ENCODE measurements around the gene APOL6.

Gene APOL6

DNA sequence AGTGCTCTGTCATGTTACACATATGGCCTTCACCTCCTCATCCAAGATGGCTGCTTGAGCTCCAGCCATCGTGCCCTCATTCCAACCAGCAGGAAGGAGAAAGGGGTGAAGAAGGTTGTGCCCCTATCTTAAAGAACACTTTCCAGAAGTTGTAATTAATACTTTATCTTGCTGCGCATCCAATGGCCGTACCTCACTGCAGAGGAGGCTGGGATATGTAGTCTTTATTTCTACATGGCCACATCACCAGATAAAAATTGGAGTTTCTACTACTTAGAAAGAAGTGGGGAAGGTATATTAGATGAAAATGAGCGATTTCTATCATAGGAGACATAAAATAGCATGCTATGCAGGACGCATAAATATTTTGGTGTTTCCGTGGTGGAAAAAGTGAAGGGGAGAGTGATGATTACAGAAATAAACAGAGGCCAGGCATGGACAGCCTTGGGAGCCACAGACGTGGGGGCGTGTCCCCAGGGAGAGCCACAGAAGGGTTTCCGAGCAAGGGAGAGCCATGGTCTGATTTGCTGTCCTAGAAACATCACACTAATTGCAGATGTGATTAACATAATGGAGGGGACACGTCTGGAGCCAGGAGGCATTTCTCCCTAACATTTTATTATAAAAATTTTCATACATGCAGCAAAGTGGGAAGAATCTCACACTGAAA lies 22.3 kb upstream of the APOL6 start:
- H3K9ac ChIP-seq: no peak overlapping the region
- TF ChIP-seq, protein P1, sequence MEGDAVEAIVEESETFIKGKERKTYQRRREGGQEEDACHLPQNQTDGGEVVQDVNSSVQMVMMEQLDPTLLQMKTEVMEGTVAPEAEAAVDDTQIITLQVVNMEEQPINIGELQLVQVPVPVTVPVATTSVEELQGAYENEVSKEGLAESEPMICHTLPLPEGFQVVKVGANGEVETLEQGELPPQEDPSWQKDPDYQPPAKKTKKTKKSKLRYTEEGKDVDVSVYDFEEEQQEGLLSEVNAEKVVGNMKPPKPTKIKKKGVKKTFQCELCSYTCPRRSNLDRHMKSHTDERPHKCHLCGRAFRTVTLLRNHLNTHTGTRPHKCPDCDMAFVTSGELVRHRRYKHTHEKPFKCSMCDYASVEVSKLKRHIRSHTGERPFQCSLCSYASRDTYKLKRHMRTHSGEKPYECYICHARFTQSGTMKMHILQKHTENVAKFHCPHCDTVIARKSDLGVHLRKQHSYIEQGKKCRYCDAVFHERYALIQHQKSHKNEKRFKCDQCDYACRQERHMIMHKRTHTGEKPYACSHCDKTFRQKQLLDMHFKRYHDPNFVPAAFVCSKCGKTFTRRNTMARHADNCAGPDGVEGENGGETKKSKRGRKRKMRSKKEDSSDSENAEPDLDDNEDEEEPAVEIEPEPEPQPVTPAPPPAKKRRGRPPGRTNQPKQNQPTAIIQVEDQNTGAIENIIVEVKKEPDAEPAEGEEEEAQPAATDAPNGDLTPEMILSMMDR (IDR thresholded peaks at IDR 0.05): no peak
- H3K27ac ChIP-seq: no peak overlapping the region

DNA sequence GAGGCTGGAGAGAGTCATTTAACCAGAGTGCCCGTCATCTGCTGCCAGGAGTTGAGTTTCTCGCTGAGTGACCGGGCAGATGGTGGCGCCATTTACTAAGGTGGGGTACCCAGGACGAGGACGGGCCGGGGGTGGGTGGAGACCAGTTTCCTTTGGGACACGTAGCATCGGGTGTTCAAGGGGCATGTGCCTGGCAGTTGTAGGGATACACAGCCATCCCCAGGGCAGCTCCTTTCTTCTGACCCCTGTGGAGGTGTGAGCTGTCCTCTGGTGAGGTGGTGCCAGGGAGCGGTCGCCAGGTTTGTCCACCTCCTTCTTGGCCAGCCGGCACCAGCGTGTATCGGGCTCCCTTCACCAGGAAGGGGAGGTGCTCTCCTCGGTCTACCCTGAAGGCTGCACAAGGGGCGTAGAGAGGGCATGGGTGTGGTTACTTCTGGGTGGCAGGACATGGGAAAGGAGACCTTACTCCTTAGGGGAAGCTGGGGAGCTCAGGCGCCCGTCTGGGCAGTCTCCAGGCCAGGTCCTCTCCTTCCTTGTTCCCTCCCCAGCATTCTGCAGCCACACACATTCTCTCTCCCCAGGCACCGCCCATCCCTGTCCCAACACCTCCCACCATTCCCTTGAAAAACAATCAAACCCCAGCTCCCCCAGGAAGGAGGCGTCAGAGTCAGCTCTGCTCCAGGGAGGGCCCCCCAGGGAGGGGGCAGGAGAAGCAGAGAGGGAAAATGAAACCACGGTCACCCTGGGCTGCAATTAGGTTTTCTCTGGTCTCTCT lies 20.8 kb upstream of the APOL6 start:
- Histone ChIP-seq H2AFZ (peak overlapping the region; percentile 66), H3K27me3 (ENCODE audit: control insufficient read depth, insufficient read depth, low read length) (no peaks in the 10 kb centered on the region), H3K9ac (no peak overlapping the region), H3K4me2 (ENCODE audit: low read length) (peak overlapping the region; percentile 90), H3K36me3 (ENCODE audit: control insufficient read depth, insufficient read depth, low read length) (no peaks in the 10 kb centered on the region), H3K9me3 (ENCODE audit: control insufficient read depth, low read length) (no peaks in the 10 kb centered on the region), H3K79me2 (no peaks in the 10 kb centered on the region), H3K4me3 (ENCODE audit: low read depth, low read length) (peak overlapping the region; percentile 66), H3K27ac (peak overlapping the region; percentile 51), H3K4me1 (peaks cover 6% of the 10 kb centered on the region)
- TF ChIP-seq, protein P1 (IDR thresholded peaks at IDR 0.05): no peak

More for the DNA sequence above, 22.3 kb upstream of the APOL6 start:
- no peaks in the 10 kb centered on the region for H3K9me3 ChIP-seq (ENCODE audit: control insufficient read depth, low read length)
- no peak overlapping the region for H3K4me2 ChIP-seq (ENCODE audit: low read length)
- no peaks in the 10 kb centered on the region for H3K27me3 ChIP-seq (ENCODE audit: control insufficient read depth, insufficient read depth, low read length)
- peaks cover 6% of the 10 kb centered on the region for H3K4me1 ChIP-seq
- no peaks in the 10 kb centered on the region for H3K79me2 ChIP-seq
- H2AFZ ChIP-seq: no peak overlapping the region
- no peak overlapping the region for H3K4me3 ChIP-seq (ENCODE audit: low read depth, low read length)
- no peaks in the 10 kb centered on the region for H3K36me3 ChIP-seq (ENCODE audit: control insufficient read depth, insufficient read depth, low read length)

DNA sequence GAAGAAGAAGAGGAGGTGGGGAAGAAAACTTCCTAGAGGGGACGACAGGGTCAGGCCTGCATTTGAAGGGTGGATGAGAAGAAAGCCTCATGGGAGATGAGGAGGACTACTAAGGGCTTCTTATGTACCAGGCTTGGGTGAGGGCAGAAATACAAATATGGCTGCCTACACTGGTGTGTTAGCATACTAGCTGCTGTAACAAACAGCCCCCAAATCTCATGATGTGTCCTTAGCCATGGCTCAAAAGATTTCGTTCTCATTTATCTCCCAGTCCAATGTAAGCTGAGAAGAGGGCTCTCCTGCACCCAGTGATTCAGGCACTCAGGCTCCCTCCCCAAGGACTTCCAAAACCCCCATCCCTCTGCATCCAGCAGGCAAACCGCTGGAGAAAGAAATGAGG lies 19.5 kb upstream of the APOL6 start:
- no peak overlapping the region for H2AFZ ChIP-seq
- no peaks in the 10 kb centered on the region for H3K36me3 ChIP-seq (ENCODE audit: control insufficient read depth, insufficient read depth, low read length)
- H3K79me2 ChIP-seq: no peaks in the 10 kb centered on the region
- no peaks in the 10 kb centered on the region for H3K4me1 ChIP-seq
- H3K4me3 ChIP-seq (ENCODE audit: low read depth, low read length): no peak overlapping the region
- H3K27me3 ChIP-seq (ENCODE audit: control insufficient read depth, insufficient read depth, low read length): no peaks in the 10 kb centered on the region
- H3K9me3 ChIP-seq (ENCODE audit: control insufficient read depth, low read length): no peaks in the 10 kb centered on the region
- H3K4me2 ChIP-seq (ENCODE audit: low read length): no peak overlapping the region
- no peak overlapping the region for H3K9ac ChIP-seq
- TF ChIP-seq, protein P1 (IDR thresholded peaks at IDR 0.05): no peak
- no peak overlapping the region for H3K27ac ChIP-seq

DNA sequence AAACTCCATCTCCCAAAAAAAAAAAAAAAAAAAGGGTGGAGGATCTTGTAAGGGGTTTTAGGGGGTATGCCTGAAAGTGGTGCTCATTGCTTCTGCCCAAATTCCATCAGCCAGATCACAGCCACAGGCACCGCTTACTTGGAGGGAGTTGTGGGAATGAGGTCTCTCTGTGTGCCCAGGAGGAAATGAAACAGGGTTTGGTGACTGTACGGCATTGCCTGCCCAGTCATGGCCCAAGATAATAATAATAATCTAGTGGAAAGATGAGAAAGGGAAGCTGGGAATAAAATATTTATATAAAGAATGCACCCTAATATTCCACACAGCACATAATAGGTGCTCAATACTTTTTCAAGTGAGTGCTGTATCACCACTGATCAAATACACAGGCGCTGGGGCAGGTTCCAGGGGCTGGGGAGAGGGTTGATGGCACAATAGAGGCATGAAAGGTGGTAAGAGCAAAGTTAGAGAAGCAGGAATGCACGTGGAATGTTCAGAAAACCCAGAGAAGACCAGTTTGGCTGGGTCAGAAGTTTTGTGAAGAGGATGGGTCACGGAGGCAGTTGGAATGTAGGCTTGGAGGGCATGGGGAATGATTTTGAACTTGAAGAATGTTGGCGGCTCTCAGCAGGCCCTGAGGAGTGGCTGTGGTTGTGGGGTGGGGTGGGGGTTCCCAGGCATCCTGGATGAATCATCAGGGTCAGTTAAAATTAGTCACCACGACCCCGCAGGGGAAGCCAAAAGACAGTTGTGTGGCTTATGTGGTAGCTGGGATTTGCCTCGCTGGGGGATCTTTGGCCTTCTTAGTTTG lies 18.6 kb upstream of the APOL6 start:
- H3K9me3 ChIP-seq (ENCODE audit: control insufficient read depth, low read length): no peaks in the 10 kb centered on the region
- H3K4me2 ChIP-seq (ENCODE audit: low read length): no peak overlapping the region
- TF ChIP-seq, protein P1 (IDR thresholded peaks at IDR 0.05): no peak
- H3K9ac ChIP-seq: no peak overlapping the region
- H2AFZ ChIP-seq: no peak overlapping the region
- no peak overlapping the region for H3K27ac ChIP-seq
- H3K36me3 ChIP-seq (ENCODE audit: control insufficient read depth, insufficient read depth, low read length): no peaks in the 10 kb centered on the region
- H3K79me2 ChIP-seq: no peaks in the 10 kb centered on the region
- H3K27me3 ChIP-seq (ENCODE audit: control insufficient read depth, insufficient read depth, low read length): no peaks in the 10 kb centered on the region
- H3K4me3 ChIP-seq (ENCODE audit: low read depth, low read length): no peak overlapping the region
- no peaks in the 10 kb centered on the region for H3K4me1 ChIP-seq

All from parathyroid adenoma (tissue), 2 donors.